ENCODE data around the gene SYT17. TPM values are rescaled to one million over a fixed set of nuclear protein-coding genes. Genes with fewer than 3 reads are reported as not detected.

The SYT17 gene
- total RNA-seq, 1 experiment from 2014 or later, result 0.39 TPM

DNA sequence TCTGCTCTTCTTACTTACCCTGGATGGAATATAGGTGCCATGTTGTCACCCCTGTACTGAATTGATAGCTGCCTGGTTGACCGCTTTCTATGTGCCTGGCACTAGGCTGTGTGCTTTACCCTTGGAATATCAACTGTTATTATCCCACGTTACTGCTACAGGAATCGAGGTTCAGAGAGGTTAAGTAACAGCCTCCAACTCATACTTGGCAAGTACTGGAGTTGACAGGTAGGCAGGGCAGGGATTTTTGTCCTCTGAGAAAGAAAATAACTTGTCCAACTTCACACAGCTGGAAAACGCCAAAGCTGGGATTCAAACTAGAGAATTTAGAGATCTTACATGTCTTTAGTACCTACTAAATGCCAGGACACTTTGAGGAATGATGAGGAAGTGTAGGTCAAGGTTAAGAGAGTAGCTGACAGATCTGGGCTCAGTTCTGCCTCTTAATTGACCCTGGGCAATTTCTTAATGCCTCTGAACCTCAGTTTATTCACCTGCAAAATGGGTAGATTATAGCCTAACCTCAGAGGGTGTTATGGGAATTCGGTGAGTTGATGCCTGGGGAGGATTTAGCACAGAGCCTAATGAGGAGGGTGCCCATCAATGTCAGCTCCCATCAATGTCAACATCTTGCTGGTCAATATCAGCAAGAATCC lies 28.5 kb upstream of the SYT17 start:
- no peak for DNase-seq (ENCODE audit: low read depth)

DNA sequence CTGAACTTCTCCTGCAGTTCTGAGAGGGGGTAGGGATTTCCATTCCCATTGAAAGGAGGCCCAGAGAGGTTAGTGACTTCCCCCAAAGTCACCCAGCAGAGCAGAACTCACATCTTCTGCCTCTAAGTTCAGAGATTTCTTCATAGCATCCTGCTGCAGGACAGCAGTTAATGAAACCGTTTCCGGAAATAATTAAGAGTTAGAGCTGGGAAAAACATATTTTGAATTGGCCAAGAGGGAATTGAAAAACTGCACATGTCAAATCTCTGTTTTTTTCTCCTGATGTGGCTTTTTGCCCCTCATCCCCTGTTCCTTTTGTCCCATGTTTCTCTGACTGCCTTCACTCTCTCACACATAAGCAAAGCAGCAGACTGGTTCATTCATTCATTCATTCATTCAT lies 27.6 kb upstream of the SYT17 start:
- no peak for DNase-seq (ENCODE audit: low read depth)

DNA sequence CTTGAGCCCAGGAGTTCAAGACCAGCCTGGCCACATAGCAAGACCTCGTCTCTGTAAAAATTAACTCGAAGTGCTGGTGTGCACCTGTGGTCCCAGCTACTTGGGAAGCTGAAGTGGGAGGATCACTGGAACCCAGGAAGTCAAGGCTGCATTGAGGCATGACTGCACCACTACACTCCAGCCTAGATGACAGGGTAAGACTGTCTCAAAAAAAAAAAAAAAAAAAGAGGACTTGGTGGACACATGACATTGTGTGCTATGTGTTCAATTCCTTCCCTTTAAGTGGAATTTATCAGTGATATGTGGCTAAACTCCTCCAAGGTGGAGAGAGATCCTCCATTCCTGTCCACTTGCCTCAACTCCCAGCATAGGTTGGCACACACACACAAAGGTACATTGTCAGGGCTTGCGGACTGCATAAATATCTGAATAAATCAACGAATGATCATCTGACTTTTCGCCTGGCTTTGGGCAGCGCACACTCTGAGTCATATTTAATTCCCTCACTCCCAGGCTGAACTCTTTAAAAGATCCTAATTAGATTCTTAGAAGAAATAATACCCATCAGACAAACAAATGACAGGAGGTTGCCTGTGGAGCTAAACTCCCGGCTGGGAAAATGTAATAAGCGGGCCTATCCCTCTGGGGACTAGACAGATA lies 25.0 kb upstream of the SYT17 start:
- peak; percentile 52 for DNase-seq (ENCODE audit: low read depth)

DNA sequence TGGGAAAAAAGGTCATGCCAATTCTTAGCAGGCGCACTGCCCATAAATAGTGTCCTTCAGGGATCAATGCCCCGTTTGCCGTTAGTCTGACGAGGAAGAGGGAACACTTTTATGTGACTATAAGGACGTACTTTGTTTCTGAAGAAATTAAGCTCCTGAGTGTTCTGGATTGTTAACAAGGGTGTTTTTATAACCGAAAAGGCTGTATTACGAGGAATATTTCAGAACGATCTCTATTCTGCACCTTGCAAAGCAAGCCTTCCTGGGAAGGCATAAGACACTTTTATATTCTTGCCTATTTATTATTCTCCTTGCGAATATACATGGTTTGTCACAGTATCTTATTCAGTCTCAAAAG lies 24.5 kb upstream of the SYT17 start:
- DNase-seq (ENCODE audit: low read depth), result no peak

DNA sequence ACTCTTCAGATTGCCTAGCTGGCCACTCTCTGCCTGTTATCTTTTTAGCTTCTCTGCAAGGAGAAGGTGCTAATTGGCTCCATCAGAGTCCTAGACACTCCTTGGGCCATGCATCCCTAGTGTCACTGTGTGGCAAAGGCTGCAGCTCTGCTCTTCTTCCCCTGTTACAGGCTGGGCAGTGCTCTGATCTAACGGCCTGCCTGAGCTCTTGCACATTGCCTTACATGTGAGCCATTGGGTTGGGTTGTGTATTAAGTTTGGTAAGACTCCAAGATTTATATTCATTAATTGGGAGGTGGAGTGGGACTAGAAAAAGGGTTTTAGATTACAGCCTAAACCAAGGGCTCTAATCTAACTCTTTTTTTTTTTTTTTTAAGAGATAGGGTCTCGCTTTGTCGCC lies 23.0 kb upstream of the SYT17 start:
- DNase-seq (ENCODE audit: low read depth), result no peak

DNA sequence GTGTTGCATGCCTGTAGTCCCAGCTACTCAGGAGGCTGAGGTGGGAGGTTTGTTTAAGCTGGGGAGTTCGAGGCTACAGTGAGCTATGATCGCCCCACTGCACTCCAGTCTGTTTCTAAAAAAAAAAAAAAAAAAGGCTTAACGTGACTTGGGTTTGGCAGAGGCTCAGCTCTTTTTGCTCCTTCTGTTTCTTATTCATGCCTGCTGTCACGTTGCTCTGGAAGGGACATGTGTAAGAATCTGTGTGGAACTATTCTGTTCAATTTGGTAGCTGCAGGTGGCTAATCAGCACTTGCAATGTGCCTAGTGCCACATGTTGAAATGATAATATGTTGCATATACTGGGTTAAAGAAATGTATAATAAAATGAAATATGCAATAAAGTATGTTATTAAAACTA lies 20.9 kb upstream of the SYT17 start:
- DNase-seq (ENCODE audit: low read depth), result no peak

DNA sequence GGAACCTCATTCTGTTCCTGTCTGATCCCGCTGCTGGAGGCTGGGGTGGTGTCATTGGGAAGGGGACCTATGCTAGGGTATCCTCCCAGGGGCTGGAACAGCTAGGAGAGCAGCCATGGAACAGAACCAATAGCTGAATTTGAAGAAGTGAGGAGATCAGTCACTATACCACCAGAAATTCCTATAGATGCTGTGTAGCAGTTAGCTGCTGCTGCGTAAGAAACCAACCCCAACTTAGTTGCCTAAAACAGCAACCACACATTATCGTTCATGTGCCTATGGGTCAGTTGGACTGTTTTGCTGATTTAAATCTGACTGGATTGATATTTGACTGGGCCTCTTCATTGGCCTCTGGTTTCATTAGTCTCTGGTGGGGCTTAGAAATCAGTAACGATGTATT lies 20.4 kb upstream of the SYT17 start:
- no peak for DNase-seq (ENCODE audit: low read depth)

DNA sequence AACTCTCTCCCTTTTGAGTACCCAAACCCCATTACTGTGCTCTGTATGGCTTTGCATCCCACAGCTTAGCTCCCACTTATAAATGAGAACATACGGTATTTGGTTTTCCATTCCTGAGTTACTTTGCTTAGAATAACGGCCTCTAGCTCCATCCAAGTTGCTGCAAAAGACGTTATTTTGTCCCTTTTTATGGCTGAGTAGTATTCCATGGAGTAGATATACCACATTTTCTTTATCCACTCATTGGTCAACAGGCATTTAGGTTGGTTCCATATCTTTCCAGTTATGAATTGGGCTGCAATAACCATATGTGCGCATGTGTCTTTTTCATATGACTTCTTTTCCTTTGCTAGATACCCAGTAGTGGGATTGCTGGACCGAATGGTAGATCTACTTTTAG lies 19.9 kb upstream of the SYT17 start:
- no peak for DNase-seq (ENCODE audit: low read depth)

DNA sequence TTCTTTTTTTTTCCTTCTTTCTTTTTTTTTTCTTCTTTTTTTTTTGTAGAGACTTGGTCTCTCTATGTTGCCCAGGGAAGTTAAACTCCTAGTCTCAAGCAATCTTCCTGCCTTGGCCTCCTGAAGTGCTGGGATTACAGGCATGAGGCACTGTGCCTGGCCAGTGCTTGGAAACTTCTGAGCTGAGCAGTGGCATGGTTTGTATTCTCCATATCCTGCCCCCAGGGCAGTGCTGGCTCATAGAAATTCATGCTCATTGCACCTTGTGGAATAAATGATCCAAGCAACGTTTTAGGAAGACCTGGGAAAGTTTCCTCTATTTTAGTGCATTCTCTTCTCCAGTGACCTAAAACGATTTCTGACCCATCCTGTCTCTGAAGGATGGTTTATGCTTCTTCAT lies 16.7 kb upstream of the SYT17 start:
- peak; percentile 48 for DNase-seq (ENCODE audit: low read depth)

DNA sequence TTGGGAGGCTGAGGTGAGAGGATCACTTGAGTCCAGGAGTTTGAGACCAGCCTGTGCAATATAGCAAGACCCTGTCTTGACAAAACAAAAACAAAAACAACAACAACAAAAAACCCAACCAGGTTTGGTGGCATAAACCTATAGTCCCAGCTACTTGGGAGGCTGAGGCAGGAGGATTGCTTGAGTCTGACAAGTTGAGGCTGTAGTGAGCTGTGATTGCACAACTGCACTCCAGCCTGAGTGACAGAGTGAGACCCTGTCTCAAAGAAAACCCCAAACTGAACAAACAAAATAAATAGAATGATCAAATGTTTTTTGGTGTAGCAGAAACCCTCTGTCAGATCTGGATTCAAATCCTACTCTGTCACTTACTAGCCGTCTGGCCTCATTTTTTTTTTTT lies 16.0 kb upstream of the SYT17 start:
- DNase-seq (ENCODE audit: low read depth), result no peak

DNA sequence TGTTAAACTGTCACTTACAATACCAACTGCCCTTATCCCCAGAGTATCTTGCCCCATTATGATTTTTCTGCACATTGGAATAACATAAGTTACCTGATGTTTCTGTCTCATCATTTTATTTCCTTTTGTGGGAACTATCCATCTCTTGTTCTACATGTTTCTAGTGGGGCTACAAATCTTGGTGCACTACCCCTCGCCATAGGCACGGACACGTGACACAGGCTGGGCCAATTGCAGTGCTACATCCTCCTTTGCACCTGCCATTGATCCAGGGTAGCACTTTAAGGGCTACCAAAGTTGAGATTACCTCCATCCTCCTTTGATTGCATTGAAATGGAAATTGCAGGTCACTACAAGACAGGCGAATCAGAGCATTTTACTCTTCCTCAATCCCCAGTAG lies 14.2 kb upstream of the SYT17 start:
- no peak for DNase-seq (ENCODE audit: low read depth)

DNA sequence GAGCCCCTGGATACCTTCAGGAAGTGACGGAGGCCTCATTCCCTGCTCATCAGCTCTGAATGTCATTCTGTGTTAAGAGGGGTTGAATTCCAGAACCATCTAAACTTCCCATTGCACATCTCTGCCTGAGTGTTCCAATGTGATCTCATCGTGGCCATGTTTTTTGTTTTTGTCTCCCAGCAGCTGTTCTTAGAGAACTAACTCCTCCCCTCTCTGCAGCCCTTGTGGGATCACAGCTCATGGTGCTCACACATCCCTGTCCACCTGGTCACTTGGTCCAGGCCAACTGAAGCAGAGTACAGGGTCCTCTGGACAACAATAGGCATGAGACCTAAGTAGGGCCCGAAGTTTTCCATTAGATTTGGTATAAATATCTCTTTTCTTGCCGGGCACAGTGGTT lies 6.0 kb upstream of the SYT17 start:
- no peak for DNase-seq (ENCODE audit: low read depth)

DNA sequence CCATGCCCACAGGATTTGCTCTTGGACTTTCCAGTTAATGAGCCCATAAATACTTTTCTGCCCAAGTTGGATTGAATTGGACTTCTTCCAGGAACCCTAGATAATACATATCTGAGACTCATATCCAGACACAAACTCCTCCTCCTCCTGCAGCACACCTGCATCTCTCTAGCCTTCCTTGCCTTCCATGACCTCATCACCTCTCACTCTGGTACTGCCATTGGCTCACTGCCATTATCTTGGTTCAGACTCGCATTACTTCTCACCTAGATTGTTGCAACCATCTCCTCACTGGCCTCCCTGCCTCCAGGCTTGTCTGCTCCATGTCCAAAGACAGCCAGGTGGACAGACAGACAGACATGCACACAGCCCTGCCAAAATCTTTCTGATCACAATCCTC lies 4.8 kb upstream of the SYT17 start:
- DNase-seq (ENCODE audit: low read depth), result no peak

DNA sequence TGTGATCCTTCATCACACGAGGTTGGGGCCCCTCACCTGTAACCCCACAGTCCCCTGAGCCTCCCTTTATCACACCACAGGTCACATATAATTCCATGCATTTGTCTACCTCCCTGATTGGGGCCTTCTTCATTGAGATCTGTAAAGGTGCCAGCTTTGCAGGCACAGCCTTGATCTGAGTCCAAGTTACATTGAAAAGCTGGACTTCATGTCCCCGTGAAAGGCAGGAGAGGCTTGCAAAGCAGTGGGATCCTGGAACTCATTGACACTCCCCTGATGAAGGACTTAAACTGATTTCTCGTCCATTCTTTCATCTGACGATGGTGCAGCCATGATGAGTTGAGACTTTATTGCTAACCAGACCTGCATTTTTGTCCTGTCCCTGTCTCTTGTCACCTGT lies 3.8 kb upstream of the SYT17 start:
- DNase-seq (ENCODE audit: low read depth), result no peak

DNA sequence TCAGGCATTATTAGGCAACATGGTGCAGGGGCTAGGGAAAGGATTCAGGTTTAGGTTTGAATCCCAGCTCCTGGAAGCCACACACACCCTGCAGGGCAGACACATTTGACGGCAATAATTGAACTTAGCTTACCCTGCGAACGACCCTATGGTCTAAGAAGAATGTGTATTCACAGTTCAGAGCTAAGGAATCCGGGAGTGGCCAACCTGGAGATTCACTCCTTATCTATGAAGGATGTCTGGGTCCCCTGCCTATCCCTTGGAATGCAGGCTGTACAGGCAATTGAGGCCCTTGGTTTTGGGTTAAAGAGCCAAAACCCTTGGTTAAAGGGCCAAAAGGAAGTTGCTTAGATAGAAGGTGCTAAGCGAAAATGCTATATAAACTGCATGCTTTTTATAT lies 2.9 kb upstream of the SYT17 start:
- DNase-seq (ENCODE audit: low read depth), result no peak

DNA sequence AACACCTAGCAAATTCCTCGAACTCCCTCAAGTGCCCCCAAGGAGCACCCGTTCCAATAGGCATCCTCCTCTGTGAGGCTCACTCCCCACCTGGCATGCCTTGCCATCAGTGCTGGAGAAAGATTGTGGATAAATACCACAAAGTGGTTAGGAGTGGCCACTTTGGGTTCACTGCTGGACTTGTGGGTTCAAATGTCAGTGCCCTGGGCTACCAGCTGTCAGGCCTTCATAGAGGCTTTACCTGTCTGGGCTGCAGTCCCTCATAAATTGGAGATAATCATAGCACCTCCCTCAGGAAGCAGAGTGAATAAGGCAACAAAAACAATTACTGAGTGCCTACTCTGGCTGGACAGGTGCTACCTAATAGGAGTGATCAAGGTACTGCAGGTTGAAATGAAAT lies 1.5 kb upstream of the SYT17 start:
- no peak for DNase-seq (ENCODE audit: low read depth)

DNA sequence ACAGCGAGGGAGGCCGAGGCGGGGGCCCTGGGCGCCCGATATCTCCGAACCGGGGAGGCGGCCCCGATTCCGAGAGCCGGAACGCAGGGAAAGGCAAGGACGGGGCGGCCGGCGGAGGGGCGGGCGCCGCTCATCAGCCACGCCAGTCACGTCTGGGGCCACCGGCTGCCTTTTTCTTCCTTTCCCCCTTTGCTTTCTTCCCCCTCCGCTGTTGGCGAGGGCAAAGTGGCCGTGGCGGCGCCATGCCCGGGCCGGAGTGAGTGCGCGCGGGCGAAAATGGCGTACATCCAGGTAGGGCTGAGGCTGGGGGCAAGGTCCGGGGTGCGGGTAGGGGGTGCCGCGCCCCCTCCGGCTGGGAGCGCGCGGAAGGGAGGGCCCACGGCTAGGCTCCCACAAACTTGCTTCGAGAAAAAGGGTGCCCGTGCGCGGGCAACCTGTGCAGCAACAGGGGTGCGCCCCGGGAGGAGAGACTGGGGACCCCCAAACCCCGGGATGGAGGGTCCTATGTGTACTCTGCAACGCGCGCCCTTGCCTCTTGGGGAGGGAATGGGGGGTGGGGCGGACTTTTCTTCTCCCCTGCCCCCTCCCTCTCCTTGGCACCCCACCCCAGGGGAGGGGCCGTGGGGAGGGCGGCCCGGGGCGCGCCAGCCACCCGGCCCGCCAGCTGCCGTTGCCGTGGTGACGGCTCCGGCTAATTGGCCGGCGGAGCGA lies 486 bp downstream of the SYT17 start:
- DNase-seq (ENCODE audit: low read depth), result no peak

DNA sequence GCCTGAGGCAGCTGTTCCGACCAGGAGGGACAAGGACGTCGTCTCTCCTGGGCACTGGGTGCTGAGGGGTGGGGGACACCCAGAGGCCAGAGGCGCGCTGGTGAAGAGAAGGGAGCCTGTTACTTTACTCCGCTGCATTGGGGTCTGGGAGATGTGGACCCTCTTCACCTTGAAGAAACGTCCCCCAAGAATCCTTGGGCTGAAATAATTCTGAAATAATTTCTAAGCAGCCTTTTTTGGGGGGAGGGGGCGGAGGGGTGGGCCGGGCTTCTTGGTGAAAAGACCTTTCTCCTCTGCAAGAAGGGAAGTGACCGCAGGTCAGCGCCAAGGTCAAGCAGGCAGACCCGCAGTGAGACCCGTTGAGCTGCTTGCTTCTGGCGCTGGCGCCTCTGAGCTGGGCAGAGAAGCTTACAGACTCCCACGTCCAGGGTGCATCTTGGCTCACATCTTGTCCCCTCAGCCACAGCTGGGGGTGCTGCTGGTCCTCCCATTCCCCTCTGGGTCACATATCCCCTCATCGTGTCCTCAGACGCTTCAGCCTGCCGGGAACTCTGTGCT lies 1.1 kb downstream of the SYT17 start:
- no peak for DNase-seq (ENCODE audit: low read depth)

DNA sequence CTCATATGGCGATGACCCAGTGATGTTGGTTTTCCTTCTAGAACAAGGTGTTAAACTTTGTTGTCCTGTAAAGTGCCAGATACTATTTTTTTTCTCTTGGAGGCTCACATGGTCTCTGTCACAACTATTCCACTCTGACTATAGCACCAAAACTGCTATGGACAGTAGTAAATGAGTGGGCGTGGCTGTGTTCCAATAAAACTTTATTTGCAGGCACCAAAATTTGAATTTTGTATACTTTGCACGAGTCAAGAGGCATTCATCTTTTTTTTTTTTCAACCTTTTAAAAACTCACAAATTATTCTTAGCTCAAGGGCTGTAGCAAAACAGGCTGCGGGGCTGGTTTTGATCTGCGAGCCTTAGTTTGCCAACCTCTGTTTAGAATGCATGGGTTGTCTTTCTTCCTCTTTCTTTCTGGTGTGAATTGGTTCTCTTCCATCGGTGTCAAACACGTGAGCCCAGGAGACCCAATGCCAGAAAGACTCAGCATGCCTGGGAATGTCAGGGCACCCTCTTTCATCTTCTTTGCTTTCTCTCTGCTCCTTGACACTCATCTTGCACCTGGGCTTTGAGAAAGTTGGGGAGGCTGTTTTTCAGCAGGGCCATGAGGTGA lies 2.1 kb downstream of the SYT17 start:
- no peak for DNase-seq (ENCODE audit: low read depth)

DNA sequence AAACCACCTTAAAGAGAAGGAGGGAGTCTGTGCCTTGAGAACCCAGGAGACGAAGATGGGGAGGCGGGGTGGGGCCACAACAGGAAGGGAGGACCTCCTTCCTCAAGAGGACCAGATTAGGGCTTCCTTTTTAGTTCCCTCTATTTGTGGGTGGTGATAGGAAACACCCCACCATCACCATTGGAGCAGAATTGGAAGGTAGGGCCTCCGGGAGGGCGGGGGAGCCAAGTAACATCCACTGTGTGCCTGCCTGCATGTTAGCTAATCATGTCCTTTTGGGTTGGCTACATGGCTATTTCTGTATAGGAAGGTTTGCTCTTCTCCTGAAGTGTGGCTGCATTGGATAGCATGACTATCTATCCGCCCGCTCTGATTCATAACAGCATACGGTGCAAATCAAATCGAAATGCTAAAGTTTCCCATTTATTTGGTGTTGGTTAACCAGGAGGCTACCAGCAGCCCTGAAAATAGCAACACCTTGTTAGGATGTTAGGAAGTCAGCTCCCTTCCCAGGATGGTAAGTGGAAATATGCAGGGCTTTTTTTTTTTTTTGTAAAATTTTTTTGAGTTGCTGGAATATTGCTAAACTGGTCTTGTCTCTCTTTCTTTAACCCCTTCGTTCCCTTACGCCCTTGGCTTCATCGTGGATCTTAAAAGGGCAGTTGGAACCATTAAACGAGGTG lies 4.2 kb downstream of the SYT17 start:
- no peak for DNase-seq (ENCODE audit: low read depth)

DNA sequence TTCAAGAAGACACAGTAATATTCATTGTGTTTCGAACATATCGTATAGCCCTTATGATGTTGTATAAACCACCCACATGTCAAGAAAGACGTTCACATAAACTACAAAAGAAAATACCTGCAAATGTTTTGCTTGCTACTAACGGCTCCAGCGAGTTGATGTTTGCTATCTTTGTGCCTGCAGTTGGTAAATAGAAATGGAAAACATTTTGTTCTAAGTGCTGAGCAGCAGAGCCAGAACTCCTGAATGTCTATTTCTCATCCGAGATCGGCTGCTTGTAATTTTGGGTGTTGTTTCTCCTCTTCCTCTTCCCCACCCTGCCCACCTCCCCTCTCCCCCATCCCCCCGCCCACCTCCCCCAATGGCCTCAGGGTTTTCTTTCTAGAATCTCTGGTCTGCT lies 5.0 kb downstream of the SYT17 start:
- DNase-seq (ENCODE audit: low read depth), result no peak
